Stimulated activated CD4-positive, alpha-beta T cell treated with anti-CD3 and anti-CD28 coated beads, Interleukin-15, amount 100 ng/mL, for 24 hours (primary cell): ENCODE measurements around the gene SPON2.
A peak's percentile ranks its signal among the peaks of the same experiment; 100 is the strongest.

Experiments
- DNase-seq: peaks from one replicate; pipeline ENCODE4 v3.0.0-alpha.2; 2020

Gene SPON2

DNA sequence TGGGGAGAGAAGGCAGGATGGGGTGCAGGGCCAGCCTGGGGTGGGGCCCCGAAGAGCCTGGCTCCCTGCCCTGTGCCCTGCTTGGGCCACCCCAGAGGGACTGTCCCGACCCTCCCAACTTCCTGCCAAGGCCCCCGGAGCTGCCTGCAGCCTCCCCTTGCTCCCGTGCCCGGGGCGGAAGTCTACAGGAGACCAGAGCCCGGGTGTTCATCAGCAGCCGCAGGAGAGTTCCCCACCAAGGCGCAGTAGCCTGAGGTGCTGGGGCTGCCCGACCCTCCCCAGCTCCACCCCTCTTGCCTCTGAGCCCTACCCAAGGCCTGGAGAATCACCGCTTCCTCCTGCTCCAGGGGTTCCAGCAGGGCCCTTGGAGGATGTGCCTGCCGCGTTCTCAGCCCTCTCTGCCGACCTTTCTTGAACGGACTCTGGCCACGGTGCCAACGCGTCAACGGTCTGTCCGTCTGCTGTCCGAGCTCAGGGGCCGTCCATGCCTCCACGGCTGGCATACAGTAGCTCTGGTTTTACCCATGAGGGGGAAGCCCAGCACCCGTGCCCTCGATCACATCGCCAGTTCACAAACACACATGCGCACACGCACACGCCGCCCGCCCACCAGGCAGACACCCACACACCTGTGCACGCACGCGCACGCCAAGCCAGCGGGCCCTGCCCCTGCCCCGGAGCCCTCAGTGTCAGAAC is 36.0 kb upstream of the SPON2 start:
- peak; percentile 24 for DNase-seq

DNA sequence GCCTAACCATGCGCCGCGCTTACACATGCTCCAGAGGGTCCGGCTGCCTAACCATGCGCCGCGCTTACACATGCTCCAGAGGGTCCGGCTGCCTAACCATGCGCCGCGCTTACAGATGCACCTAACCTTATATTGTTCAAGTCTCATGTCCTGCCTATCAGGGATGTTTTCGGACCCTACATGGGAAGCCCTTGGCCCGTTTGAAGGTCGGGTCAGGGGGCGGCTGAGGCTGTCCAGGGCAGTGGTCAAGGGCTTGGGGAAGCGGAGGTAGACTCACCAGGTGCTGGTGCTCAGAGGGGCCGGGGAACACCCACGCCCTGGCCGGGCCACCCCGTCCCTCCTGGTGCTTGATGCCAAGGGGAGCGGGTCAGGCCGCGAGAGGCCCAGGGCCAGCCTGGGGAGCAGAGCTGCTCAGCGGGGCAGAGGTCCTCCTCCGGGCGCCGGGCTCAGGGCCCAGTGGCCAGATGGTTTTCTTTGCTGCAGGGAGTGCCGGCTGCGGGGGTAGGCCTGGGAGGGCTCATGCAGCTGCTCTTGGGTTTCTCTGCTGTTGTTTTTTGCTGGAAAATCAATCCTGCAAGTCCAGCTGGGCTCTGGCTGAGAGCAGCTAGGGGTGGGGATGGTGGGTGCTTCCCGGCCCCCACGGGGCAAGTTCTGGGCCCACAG is 35.4 kb upstream of the SPON2 start:
- DNase-seq, result peak; percentile 1

DNA sequence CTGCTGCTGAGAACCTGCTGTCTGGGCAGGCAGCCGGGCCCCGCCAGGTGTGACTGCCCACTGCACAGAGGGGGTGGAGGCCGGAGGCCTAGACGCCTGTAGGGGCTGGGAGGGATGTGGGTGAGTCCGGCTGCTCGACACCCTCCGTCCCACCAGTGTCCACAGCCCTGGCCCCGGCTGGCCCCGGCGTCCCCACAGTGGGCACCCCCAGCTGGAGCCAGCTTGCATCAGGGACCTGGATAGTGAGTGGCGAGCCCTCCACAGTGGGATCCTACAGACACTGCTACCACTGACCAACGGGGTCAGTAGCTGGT is 34.7 kb upstream of the SPON2 start:
- peak; percentile 2 for DNase-seq

- no peak for DNase-seq
These were observed 34.1 kb upstream of the SPON2 start for GRCh38 chr4:1206299-1207156.

GRCh38 chr4:1205586-1206298 is 33.4 kb upstream of the SPON2 start:
- DNase-seq, result no peak

GRCh38 chr4:1204828-1205585 is 32.6 kb upstream of the SPON2 start:
- no peak for DNase-seq

DNA sequence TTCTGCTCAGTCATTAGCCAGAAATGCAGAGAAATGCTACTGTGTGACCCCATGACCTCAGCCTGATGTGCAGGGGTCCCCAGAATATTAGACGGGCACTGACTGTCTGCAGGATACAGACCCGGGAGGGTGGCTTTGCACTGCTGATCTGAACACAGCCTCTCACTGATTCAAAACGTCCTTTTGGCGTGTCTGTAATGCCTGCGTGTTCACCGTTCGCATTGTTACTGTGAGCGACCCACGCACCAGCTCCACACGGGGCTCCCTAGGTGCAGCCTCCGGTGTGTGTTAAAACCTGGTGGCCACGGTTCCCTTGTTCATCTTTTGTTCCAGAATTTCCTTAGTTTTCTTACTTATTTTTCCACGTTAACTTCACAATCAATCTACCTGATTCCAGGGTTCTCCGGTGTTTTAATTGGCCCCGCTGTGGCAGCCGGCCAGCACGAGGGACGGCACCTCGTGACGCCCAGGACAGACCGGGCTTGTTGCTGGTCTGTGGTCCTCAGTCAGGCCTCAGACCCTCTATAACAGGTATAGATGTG is 32.0 kb upstream of the SPON2 start:
- no peak for DNase-seq

DNA sequence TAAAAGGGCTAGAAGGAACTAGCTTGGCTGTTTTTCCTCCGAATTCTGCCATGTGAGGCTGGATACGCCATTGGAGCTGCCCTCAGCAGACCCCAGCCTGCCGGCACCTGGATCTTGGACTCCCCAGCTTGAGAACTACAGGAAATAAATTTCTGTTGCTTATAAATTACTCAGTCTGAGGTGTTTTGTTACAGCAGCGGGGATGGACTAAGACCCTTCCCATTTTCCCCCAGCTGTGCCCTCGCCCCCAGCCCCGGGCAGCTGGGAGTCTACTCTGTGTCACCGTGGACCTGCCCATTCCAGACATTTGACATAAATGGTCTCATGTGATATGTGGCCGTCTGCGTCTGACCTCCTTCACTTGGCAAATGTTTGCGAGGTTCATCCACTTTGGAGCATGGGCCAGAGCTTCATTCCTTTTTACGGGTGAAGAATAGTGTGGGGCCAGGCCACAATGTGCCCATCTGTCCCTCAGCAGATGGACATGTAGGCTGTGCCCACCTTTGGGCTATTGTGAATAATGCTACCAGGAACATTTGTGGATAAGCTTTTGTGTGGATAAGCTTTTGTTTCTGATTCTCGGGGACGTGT is 30.7 kb upstream of the SPON2 start:
- DNase-seq, result no peak

DNA sequence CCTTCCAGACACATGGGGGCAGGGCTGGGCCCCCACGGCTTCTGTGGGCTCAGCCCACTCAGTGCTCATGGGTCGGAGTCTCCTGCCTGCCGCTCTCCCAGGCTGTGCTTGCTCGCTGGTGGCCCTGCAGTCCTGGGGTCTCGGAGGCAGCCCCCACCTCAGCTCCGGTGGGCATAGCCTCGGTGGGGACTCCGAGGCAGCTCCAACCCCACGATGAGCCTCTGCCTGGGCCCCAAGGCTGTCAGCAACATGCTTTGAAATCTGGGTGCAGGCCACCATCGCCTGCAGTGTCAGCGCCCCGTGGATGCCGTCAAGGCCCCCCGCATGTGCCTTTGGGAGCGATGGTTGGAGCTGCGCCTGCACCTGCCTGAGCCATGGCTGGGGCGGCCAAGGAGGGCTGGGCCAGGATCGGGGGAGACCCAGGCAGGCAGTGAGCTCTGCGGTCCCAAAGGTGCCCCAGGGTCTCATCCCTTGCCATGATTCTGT is 30.2 kb upstream of the SPON2 start:
- no peak for DNase-seq

DNA sequence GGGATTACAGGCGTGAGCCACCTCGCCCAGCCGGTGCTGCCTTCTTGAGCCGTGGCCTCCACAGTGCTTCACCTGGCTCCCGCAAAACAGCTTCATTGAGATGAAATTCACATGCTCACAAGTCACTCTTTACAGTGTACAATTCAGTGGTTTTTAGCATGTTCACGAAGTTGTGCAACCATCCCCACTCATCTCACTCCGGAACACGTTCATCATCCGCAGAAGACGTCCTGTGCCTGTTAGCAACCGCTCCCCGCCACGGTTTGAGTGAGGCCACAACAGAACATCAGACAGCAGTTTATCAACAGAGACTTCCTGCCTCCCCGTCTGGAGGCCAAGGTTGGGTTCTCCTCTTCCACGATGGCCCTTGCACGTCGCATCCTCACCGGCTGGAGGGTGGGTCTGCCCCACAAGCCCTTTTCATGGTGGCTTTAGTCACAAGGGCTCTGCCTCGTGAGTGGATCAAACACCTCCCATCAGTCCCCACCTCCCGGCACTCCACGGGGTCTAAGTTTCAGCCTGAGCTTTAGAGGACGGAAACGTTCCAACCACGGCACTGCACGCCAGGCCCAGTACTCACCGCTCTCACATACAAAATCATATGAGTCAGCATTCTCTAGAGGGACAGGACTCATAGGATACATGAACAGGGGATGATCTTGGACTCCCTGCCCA is 29.6 kb upstream of the SPON2 start:
- peak; percentile 83 for DNase-seq

- DNase-seq, result no peak
These were observed 28.1 kb upstream of the SPON2 start for GRCh38 chr4:1200425-1201035.

DNA sequence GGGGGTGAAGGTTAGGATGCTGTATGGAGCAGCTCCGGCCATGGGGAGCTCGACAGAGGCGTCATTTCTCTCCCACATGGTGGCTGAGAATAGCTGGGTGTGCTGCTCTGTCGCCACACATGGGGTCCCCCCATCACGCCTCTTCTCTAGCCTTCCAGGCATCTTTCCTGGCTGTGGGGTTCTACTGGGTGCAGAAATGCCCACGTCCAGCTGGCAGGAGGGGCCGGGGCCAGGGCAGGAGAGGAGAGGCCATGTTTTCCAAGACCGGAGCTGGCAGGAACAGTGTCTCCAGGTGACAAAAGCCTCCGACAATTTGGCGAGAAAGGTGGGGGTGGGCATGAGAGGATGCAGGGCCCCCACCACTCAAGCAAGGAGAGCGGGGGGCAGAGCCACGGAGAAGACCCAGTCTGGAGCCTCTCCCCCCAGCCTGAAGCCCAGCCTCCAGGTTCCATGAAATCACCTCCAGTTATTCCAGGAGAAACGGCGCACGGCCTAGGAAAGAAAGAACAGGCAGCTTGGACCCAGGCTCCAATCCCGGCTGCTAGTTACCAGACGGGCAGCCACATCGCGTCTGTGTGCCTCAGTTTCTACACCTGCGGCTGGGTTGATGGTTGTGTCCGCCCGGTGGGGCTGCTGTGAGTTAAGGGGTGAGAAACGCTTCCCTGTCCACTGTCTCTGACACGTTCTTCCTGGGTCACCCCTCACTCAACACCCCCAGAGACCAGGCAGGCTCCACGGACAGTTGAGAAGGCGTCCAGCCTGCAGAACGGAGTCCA is 27.4 kb upstream of the SPON2 start:
- DNase-seq, result no peak

GRCh38 chr4:1198098-1198844 is 25.9 kb upstream of the SPON2 start:
- DNase-seq, result no peak

DNA sequence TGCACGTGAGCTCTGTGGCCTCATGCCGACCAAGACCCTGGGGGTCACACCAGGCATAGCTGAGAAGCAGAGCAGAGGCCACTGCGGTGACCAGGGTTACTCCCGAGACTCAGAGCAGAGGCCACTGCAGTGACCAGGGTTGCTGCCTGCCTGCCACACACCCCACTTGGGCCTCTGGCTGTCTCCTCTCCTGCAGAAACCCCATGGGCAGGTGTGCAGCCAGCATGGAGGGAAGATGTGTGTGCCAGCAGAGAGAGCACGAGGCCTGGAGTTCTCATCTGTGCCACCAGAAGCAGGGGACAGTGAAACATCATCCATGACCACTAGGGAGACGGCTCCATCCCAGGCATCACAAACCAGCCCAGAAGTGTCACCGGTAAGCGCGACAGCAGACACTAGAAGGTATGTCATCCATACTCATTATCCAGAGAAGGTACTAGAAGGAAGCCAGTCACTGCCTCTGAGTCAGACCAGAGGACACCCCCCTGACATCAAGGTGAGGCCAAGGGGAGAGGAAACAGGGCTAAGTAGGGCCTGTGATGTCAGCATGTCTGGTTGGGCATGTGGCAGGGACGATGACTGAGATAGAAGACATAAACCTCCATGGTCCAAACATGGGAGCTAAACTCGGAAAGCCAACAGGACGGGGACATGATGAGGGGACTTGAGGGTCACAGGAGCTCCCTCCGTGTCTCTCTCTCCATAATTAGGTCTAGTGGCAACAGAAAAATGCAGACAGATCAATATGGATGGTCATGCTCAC is 24.2 kb upstream of the SPON2 start:
- DNase-seq, result no peak

GRCh38 chr4:1195891-1196401 is 23.6 kb upstream of the SPON2 start:
- DNase-seq, result no peak

DNA sequence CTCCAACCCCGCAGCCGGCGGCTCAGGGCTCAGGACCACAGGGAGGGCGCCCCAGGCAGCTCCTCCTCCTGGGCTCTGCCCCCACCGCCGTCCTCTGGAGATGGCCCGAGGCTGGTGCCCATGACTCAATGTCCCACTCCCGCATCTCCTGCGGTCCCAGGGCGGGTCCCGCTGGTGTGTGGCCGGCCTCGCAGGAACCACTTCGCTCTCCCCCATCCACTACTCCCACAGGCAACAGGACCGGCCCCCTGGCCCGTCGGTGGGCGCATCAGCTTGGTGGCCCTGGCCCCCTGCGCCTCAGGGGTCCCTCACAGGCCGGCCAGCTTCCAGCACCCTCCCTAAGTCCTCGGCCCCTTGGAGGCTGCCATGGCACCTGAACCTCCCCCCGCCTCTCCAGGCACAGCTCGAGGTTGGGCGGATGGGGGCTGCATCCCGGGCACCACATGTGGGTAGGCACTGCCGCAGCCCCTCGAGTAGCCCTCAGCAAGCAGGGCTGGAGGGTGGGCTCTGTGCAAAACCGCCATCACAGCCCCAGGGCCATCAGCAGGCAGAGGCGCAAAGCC is 22.8 kb upstream of the SPON2 start:
- DNase-seq, result no peak

GRCh38 chr4:1194010-1194900 is 21.9 kb upstream of the SPON2 start:
- DNase-seq, result no peak
